Activated CD4-positive, alpha-beta T cell treated with anti-CD3 and anti-CD28 coated beads for 24 hours (primary cell): ENCODE results near the gene CFAP54.
A peak's percentile ranks its signal among the peaks of the same experiment; 100 is the strongest.

ENCODE experiments used
- DNase-seq, 2 donors: peaks; one replicate each; pipeline ENCODE4 v3.0.0-alpha.2; 2020; ENCODE audit warnings: low read depth in 2 of 2

Gene CFAP54

DNA sequence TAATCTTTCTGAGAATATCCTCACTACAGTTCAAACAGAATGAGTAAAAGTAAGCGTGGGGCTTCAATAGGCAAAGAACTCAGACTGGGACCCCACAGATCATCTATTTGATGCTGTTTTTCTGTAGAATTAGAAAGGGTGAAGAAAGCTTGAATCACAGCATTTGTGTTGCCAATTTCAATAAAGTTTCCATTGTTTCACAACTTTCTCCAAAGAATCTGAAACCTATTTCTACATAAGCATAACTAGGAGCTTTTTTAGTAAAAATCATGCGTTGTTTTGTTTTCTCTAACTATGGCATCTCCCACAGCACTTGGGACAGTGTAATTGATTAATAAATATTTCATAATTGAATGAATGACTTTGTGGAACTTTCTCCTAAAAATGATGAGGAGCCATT is 401.0 kb downstream of the CFAP54 start:
- DNase-seq: no peak

DNA sequence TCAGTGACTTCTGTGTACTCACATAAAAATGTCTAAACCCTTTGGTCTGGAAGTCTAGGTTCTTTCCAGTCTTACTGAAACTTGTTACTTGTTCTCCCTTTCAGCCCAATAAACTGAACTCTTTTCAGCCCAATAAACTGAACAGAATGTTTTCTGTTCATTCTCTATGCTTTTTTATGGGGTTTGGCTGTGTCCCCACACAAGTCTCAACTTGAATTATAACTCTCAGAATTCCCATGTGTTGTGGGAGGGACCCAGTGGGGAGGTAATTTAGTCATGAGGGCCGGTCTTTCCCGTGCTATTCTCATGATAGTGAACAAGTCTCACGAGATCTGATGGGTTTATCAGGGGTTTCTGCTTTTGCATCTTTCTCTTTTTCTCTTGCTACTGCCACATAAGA is 402.7 kb downstream of the CFAP54 start:
- no peak for DNase-seq

DNA sequence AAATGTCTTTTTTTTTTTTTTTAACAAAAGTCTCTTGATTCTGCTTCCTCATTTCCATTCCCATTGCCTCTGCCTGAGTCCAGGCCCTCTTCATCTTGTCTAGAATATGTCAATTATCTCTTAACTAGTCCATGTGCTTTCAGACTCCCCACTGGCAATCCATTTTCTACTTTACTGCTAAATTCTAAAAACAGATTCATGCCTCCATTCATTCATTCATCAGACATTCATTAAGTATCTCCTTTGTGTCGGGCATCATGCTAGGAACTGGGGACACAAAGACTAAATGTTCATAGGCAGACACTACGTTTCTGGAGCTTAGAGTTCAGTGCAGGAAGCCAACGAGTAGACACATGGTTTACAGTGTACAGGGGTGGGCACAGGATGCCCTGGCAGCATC is 408.0 kb downstream of the CFAP54 start:
- no peak for DNase-seq

DNA sequence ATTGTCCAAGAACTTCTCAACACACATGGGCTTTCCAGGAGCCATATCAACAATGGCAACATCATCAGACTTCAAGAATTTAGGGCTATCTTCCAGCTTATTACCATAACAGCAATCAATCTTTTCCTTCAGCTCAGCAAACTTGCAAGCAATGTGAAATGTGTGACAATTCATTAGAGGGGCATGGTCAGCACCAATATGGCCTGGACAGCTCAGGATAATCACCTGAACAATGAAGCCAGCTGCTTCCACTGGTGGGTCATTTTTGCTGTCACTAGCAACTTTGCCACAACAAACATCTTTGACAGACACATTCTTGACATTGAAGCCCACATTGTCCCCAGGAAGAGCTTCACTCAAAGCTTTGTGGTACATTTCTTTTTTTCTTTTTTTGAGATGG is 411.8 kb downstream of the CFAP54 start:
- DNase-seq: no peak

DNA sequence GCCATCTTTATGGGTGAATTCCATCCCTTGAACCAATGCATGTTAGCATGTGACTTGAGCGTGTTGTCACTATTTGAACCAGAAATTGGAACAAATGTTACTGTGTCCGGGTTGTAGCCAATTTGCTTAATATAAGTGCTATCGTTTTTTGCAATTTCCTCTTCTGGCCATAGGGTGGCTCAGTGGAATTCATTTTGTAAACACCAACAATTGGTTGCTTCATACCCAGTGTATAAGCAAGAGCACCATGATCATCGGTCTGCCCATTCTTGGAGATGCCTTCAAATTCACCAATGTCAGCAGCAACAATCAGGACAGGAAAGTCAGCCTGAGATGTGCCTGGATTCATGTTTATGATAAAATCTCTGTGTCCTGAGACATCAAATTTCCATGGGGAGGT is 412.7 kb downstream of the CFAP54 start:
- no peak for DNase-seq

DNA sequence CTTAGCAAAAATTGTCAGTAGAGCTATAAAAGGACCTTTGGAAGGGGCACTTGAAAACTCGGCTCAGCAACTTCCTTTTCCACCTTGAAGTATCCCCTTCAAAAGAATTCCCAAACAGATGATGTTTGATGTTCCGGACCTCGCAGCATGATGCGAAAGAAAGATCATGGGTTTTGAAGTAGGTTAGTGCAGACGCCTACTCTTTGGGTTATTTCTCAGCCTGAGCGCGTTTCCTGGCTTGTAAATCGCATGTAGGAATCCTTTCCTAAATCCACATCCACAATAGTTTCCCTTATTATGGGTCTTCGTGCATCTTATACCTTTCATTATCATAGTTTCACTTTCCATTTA is 417.1 kb downstream of the CFAP54 start:
- no peak for DNase-seq

DNA sequence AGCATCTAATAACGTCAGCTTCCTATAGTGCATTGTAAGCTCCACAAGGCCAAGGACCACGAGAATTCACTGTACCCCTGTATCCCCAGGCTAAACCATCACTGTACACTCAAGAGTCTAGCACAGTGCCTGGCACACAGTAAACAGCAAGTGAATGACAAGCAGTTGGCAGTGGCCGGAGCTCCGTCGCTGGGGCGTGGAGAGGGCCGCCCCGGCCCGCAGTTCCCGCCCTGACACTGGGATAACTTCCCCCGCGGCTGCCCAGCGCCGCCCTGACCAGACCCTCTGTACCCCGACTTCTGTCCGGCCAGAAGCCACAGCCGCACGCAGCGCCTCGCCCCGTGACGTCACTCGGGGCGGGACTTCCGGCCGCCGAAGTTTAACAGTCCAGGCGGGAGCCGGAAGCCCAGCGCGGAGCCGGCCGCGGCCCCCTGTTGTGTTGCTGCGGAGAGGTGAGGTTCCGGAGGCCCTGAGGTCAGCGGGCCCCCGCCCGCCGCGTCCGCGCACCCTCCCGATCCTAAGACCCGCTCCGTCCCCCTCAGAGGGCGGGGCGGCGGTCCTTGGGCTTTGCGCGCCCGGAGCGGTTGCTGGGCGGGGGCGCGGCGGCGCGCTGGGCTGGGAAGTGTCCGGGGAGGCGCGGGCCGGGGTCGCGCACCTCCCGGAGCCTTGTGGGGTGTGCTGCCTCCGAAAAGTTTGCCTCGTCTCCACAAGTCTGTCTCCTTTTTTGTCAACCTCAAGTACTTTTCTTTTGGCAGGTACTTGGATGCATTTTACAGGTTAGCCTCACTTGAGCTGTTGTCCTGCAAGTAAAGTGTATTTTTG is 417.7 kb downstream of the CFAP54 start, which contains the start of gene NEDD1:
Gene NEDD1 (plus strand): TSS at position 409 of the 822 bp plus-strand sequence. CDS start 2,503 bp downstream, outside the sequence.
- DNase-seq: peak; percentile 74 to 78

DNA sequence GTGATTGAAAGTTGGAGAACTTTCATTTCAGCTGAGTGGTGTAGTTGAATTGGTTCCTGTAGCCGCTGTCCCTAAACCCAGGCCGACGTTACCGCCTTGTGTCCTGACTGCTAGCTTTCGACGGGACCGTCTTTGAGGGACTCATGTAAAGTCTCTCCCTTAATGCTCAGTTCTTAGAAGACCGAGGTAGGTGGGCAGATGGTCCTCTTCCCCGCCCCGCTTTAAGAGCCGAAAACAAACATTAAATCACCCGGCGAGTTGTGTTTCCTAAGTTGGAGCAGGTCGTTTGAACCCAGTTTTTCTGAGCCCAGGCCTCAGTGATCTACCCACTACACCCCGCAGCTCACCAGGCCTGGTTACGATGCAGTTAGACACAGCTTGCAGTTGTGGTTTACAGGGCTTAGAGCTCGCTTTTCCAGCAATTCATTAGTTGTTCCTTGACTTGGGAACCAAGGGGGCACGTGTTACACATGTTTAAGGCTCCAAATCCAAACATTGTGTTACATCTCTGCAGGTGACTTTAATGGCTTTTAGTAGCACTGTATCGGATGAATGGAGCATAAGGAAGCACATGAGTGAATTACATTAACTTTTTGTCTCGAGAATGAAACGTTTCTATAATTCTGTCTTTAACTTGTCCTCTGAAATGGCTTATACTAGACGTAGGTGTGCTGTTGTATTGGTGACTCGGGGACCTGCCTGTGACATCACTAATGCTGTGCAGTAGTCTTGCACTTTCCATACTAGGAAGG is 418.5 kb downstream of the CFAP54 start:
- no peak for DNase-seq

DNA sequence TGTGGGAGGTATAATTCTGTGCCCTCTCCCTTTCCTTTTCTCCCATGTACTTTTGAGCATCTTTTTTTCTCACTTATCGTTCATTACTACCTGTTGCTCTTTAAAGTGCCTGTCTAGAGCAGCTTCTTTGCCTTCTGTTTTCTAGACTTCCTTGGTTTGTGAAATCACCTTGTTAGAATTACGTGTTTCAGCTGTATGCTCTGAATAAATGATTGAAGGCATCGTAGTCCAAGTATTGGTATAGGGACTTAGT is 419.0 kb downstream of the CFAP54 start:
- DNase-seq: no peak

DNA sequence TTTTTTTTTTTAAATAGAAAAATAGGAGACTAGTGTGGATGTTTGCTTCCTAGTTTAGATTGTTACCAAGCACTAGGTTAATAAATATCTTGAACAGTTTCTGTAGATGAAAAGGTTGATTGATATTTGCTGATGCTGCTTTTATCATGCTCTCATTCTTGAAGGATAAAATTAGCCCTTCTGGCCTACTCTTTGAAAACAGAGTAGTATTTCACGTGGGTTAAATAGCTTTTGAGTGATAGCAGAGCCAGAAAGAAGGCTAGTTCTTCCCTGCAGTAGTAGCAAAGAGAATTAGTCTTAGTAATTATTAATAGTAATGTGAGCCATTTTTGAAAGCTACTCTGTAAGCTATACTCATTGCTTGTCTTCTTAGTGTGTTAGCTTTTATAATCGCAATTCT is 422.9 kb downstream of the CFAP54 start:
- no peak for DNase-seq

DNA sequence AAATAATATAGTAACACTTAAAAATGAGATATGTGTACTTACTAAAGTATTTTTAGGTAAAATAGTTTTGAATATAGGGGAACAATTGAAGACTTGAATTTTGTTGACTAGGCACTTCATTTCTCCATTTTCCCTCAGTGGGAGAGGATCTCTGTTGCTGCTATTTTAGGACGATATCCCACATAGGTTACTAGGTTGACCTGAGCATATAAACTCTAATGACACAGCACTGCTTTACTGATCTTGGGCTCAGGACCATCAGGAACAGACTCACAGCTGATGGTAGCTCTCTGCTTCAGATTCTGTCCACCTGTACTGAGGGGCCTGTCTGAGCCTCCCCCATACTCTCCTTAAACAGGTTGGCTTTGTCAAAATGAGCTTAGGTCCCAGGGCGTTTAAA is 423.6 kb downstream of the CFAP54 start:
- no peak for DNase-seq

DNA sequence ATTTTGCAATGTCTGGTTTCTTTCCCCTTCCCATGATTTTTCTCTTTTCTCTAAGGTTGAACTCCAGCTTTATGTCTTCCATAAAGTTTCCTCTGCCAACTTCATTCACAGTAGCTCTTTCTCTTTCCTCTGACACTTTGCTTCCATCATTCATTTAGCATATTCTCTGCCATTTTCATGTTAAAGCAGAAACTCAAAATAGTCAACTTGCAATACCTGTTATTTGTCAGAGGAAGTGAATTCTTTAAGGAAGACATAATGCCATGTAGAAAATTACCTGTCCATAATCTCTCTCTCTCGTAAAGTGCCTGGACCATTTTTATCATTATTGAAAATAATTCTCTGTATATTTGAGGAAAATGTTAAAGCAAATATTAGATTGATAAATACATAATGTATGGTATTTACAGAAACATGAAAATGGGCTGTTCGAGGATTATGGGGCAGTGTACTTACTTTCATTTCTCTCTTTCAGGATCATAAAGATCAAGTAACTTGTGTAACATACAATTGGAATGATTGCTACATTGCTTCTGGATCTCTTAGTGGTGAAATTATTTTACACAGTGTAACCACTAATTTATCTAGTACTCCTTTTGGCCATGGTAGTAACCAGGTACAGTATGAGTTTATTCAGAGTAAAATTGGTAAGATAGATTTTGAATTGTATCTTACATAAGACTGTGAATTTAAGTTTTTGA is 430.3 kb downstream of the CFAP54 start:
- no peak for DNase-seq
